Stimulated activated CD4-positive, alpha-beta T cell treated with anti-CD3 and anti-CD28 coated beads, TNF-alpha, amount 100 ng/mL, for 4 hours (primary cell): ENCODE measurements around the gene LDB3.

ENCODE experiments used
- DNase-seq, 3 experiments: peaks; one replicate each; pipeline ENCODE4 v3.0.0-alpha.2; 2020; ENCODE audit warnings: low read depth in 3 of 3

Gene LDB3

GRCh38 chr10:86759073-86759672 is 90.9 kb downstream of the LDB3 start:
- DNase-seq, result no peak

- DNase-seq, result no peak
These were observed 95.1 kb downstream of the LDB3 start for GRCh38 chr10:86763404-86763803.

GRCh38 chr10:86765548-86765947 is 97.2 kb downstream of the LDB3 start:
- no peak for DNase-seq

- no peak for DNase-seq
These were observed 100.2 kb downstream of the LDB3 start for GRCh38 chr10:86768412-86769062.

GRCh38 chr10:86769991-86770390 is 101.7 kb downstream of the LDB3 start:
- no peak for DNase-seq

GRCh38 chr10:86770412-86770960 is 102.2 kb downstream of the LDB3 start:
- DNase-seq, result no peak

GRCh38 chr10:86773498-86773897 is 105.2 kb downstream of the LDB3 start:
- DNase-seq, result no peak

- DNase-seq, result no peak
These were observed 107.0 kb downstream of the LDB3 start for GRCh38 chr10:86775056-86775869.

- no peak for DNase-seq
These were observed 107.5 kb downstream of the LDB3 start for GRCh38 chr10:86775870-86776180.

- DNase-seq, result no peak
These were observed 111.1 kb downstream of the LDB3 start for GRCh38 chr10:86779220-86780017.

- no peak for DNase-seq
These were observed 114.5 kb downstream of the LDB3 start for GRCh38 chr10:86782701-86783418.

- DNase-seq, result no peak
These were observed 116.7 kb downstream of the LDB3 start for GRCh38 chr10:86785037-86785436.
